OCI-LY1 (cell line): ENCODE data around the gene ZNF609.

Source experiments
- H2AFZ ChIP-seq: fragments of 200-600 bp; sonication (generic), shearing (Covaris generic); 2 replicates; pipeline ENCODE4 v1.6.0; 2014; ENCODE audit warnings: antibody characterized with exemption, mild to moderate bottlenecking, low read length
- H3F3A ChIP-seq: fragments of 200-600 bp; sonication (generic), shearing (Covaris generic); 2 replicates; pipeline ENCODE4 v1.6.0; 2014; ENCODE audit warnings: mild to moderate bottlenecking, antibody characterized with exemption, low read length, moderate library complexity; ENCODE audit not compliant: insufficient read depth
- H3K27ac ChIP-seq: fragments of 200-600 bp; sonication (generic); 2 replicates; pipeline ENCODE4 v1.5.1; 2014; ENCODE audit warnings: low read length, mixed run types, mild to moderate bottlenecking, low read depth; ENCODE audit not compliant: poor library complexity, severe bottlenecking
- H3K27me3 ChIP-seq: fragments of 200-600 bp; sonication (generic); 2 replicates; pipeline ENCODE4 v1.6.0; 2014; ENCODE audit warnings: antibody characterized with exemption, mild to moderate bottlenecking, low read length, moderate library complexity; ENCODE audit not compliant: insufficient read depth
- H3K36me3 ChIP-seq: fragments of 200-600 bp; sonication (generic); 2 replicates; pipeline ENCODE4 v1.6.1; 2014; ENCODE audit warnings: mild to moderate bottlenecking, antibody characterized with exemption, low read length, moderate library complexity, mixed read lengths; ENCODE audit not compliant: insufficient read depth
- H3K4me1 ChIP-seq: fragments of 200-600 bp; sonication (generic); 2 replicates; pipeline ENCODE4 v1.5.1; 2014; ENCODE audit warnings: mild to moderate bottlenecking, low read length, moderate library complexity; ENCODE audit not compliant: insufficient read depth, severe bottlenecking
- H3K4me2 ChIP-seq: fragments of 200-600 bp; sonication (generic), shearing (Covaris generic); 2 replicates; pipeline ENCODE4 v1.6.1; 2014; ENCODE audit warnings: low read length
- H3K4me3 ChIP-seq: fragments of 200-600 bp; sonication (generic); 2 replicates; pipeline ENCODE4 v1.5.1; 2014; ENCODE audit warnings: low read length, low read depth, mild to moderate bottlenecking, mixed read lengths; ENCODE audit not compliant: poor library complexity, severe bottlenecking
- H3K79me2 ChIP-seq: fragments of 200-600 bp; shearing (Covaris generic); 2 replicates; pipeline ENCODE4 v1.6.1; 2016; ENCODE audit warnings: mixed run types, low read length, mixed read lengths; ENCODE audit not compliant: insufficient read depth
- H3K9ac ChIP-seq: fragments of 200-600 bp; sonication (generic), shearing (Covaris generic); 2 replicates; pipeline ENCODE4 v1.6.1; 2014; ENCODE audit warnings: mild to moderate bottlenecking, low read length, mixed read lengths
- H3K9me2 ChIP-seq: fragments of 200-600 bp; sonication (generic), shearing (Covaris generic); 2 replicates; pipeline ENCODE4 v1.6.1; 2014; ENCODE audit warnings: low read depth, mild to moderate bottlenecking, low read length, mixed read lengths
- H3K9me3 ChIP-seq: fragments of 200-600 bp; shearing (Covaris generic); 2 replicates; pipeline ENCODE4 v1.6.1; 2014; ENCODE audit warnings: low read length, mixed read lengths
- H4K20me1 ChIP-seq: fragments of 200-600 bp; sonication (generic), shearing (Covaris generic); 2 replicates; pipeline ENCODE4 v1.6.0; 2016; ENCODE audit warnings: mild to moderate bottlenecking, low read length; ENCODE audit not compliant: insufficient read depth
- EZH2 ChIP-seq: fragments of 200-600 bp; sonication (generic), shearing (Covaris generic); IDR thresholded peaks from 2 replicates; pipeline ENCODE4 v1.8.0; 2017; ENCODE audit warnings: borderline replicate concordance, mixed run types, mild to moderate bottlenecking, antibody characterized with exemption, low read length, moderate library complexity, mixed read lengths
- TF ChIP-seq, protein P1 (sequence below): fragments of 200-600 bp; sonication (generic), shearing (Covaris generic); IDR thresholded peaks from 2 replicates; pipeline ENCODE4 v1.5.1; 2017; ENCODE audit warnings: mild to moderate bottlenecking, antibody characterized with exemption, low read length, moderate library complexity, mixed read lengths

Gene ZNF609

DNA sequence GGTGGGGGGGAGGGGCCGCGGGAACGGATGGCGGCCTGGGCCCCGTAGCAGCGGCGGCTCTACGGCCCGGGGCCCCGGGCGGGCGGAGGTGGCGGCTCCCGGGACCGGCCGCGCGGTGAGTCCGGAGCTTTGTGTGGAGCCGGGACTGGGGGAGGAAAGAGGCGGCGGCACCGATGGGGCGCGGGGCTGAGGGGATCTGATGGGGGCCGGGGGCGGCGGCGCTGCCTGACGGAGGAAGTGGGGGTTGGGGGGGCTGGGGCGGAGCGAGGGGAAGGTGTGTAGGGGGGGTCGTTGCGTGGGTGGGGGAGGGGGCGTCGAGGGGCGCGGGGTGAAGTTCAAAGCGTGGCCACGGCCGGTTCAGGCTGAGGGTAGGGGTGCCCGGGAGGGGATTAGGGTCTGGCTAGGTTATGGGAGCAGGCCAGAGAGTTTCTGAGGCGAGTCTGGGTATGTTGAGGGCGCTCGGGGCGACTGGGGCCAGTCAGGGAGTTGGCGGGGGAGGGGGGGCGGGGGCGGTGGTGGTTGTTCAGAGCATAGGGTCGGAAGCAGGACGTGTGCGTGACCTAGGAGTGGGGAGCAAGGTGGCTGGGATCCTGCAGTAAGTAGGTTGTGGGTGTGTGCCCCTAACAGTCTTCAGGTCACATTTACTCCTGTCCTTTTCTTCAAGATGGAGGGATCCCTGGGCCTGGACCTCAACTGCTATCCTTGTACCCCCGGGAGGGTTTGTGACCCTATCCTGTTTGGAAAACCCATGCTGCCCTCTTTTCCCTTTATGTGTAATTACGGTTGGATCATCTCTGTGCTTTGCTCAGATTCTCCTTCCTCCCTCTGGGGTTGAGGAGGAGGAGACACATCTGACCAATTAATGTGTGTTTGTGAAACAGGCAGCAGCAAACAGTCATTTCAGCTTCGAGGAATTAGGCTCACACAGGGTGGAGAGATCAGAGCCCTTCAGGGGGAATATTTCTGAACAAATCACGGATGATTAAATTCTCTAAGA is 644 bp downstream of the ZNF609 start:
- H3K9me2 ChIP-seq: no peaks in the 10 kb centered on the region
- peak overlapping the region; percentile 82 for H3K4me2 ChIP-seq
- peaks cover 72% of the 10 kb centered on the region for H3K4me1 ChIP-seq
- H3K27me3 ChIP-seq: no peaks in the 10 kb centered on the region
- no peaks in the 10 kb centered on the region for H3K9me3 ChIP-seq
- H3K4me3 ChIP-seq: peak overlapping the region; percentile 81
- H3K79me2 ChIP-seq: peaks cover 44% of the 10 kb centered on the region
- H3K36me3 ChIP-seq: peaks cover 11% of the 10 kb centered on the region
- H3F3A ChIP-seq: no peaks in the 10 kb centered on the region
- H3K27ac ChIP-seq: peak overlapping the region; percentile 54
- no peak overlapping the region for H2AFZ ChIP-seq
- no peaks in the 10 kb centered on the region for H4K20me1 ChIP-seq
- TF ChIP-seq, protein P1, sequence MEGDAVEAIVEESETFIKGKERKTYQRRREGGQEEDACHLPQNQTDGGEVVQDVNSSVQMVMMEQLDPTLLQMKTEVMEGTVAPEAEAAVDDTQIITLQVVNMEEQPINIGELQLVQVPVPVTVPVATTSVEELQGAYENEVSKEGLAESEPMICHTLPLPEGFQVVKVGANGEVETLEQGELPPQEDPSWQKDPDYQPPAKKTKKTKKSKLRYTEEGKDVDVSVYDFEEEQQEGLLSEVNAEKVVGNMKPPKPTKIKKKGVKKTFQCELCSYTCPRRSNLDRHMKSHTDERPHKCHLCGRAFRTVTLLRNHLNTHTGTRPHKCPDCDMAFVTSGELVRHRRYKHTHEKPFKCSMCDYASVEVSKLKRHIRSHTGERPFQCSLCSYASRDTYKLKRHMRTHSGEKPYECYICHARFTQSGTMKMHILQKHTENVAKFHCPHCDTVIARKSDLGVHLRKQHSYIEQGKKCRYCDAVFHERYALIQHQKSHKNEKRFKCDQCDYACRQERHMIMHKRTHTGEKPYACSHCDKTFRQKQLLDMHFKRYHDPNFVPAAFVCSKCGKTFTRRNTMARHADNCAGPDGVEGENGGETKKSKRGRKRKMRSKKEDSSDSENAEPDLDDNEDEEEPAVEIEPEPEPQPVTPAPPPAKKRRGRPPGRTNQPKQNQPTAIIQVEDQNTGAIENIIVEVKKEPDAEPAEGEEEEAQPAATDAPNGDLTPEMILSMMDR: no peak
- no peak for TF ChIP-seq EZH2
- peak overlapping the region; percentile 78 for H3K9ac ChIP-seq

DNA sequence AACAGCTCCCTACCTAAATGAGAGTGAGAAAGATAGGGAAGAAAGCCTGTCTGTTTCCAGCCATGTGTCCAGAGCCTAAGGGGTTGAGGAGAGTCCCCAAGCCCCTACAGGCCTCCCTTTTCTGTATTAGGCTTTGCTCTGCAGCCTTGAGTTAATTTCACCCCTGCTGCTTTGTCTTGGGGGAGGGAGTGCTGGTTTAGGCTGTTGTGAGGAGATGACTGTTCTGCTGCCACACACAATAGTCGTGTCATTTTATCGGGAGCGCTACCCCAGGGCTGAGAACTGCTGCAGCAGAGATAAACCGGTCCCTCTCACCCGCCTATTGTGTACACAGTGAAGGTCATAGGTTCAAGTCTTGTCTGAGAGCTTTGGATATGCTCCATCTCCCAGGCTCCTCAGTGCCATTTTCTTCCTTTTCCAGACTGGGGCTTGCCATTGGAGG is 1.4 kb downstream of the ZNF609 start:
- Histone ChIP-seq H3K9me3 (no peaks in the 10 kb centered on the region), H3K36me3 (peaks cover 11% of the 10 kb centered on the region), H3F3A (no peaks in the 10 kb centered on the region), H3K27ac (peak overlapping the region; percentile 54), H3K79me2 (peaks cover 51% of the 10 kb centered on the region), H4K20me1 (no peaks in the 10 kb centered on the region), H3K4me2 (peak overlapping the region; percentile 82), H3K4me1 (peaks cover 65% of the 10 kb centered on the region), H3K4me3 (peak overlapping the region; percentile 81), H3K9ac (peak overlapping the region; percentile 70), H3K9me2 (no peaks in the 10 kb centered on the region), H3K27me3 (no peaks in the 10 kb centered on the region), H2AFZ (no peak overlapping the region)
- TF ChIP-seq EZH2: no peak
- TF ChIP-seq, protein P1: no peak

DNA sequence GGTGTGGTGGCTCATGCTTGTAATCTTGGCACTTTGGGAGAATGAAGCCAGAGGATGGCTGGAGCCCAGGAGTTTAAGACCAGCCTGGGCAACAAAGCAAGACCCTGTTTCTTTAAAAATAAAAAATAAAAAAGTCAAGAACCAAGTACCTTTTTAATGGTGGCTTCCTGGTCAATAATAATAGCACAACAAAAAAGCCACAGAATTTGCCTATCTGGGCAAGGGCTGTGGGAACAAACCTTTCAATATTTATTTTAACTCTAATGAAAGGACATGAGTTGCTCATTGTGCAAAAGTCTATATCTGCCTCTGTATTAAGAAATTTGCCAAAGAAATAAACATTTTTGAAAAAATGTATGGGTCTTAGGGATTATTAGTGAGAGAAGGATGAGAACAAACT is 2.1 kb downstream of the ZNF609 start:
- no peak for TF ChIP-seq EZH2
- TF ChIP-seq, protein P1: no peak
- Histone ChIP-seq H3K27me3 (no peaks in the 10 kb centered on the region), H3K27ac (no peak overlapping the region), H3K9ac (no peak overlapping the region), H3K9me3 (no peaks in the 10 kb centered on the region), H3K79me2 (peaks cover 57% of the 10 kb centered on the region), H3F3A (no peaks in the 10 kb centered on the region), H3K4me2 (peak overlapping the region; percentile 82), H3K4me3 (peak overlapping the region; percentile 81), H3K4me1 (peaks cover 57% of the 10 kb centered on the region), H2AFZ (no peak overlapping the region), H4K20me1 (no peaks in the 10 kb centered on the region), H3K36me3 (peaks cover 11% of the 10 kb centered on the region), H3K9me2 (no peaks in the 10 kb centered on the region)
